Esophagus muscularis mucosa (tissue), 4 donors: ENCODE measurements around the gene GOLGA3.

Experiments used
- EP300 ChIP-seq: sonication (generic); formaldehyde crosslinking; IDR thresholded peaks from one replicate; pipeline ENCODE4 v1.6.1; 2017; ENCODE audit warnings: antibody characterized with exemption
- POLR2A ChIP-seq: fragments of 450-650 bp; IDR thresholded peaks from one replicate; pipeline ENCODE4 v1.6.1; 2017; ENCODE audit warnings: antibody characterized with exemption, moderate library complexity, mild to moderate bottlenecking, low read depth
- POLR2AphosphoS5 ChIP-seq, 2 donors: sonication (generic); formaldehyde crosslinking; IDR thresholded peaks; one replicate each; pipeline ENCODE4 v1.6.1; 2017; ENCODE audit warnings: antibody characterized with exemption in 2 of 2
- TF ChIP-seq, protein P1 (sequence below), 3 experiments: fragments of 200-600 bp in 2 of 3; fragments of 450-650 bp in 1 of 3; sonication (generic) in 2 of 3; IDR thresholded peaks; one replicate each; pipeline ENCODE4 v1.5.1; 2017 to 2019; ENCODE audit warnings: antibody characterized with exemption in 3 of 3, mild to moderate bottlenecking in 2 of 3, moderate library complexity in 1 of 3

DNA sequence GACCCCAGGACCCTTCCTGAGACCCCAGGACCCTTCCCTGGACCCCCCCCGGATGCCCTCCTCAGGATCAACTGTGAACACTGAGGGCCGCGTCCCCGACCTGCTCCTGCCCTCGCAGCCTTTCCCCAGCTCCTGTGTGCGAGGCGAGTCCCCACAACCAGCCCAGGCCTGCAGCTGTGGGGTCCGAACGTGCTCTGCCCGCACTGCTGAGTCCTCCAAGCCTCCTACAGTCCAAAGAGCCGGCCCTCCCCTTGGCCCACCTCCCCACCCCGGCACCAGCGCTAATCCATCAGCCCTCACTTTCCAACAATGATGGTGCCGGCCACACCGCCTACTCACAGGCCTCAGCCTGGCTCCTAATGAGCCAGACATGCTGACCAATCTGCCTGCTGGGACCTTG, 40.8 kb downstream of the GOLGA3 start:
- no peak for TF ChIP-seq POLR2A
- TF ChIP-seq, protein P1, sequence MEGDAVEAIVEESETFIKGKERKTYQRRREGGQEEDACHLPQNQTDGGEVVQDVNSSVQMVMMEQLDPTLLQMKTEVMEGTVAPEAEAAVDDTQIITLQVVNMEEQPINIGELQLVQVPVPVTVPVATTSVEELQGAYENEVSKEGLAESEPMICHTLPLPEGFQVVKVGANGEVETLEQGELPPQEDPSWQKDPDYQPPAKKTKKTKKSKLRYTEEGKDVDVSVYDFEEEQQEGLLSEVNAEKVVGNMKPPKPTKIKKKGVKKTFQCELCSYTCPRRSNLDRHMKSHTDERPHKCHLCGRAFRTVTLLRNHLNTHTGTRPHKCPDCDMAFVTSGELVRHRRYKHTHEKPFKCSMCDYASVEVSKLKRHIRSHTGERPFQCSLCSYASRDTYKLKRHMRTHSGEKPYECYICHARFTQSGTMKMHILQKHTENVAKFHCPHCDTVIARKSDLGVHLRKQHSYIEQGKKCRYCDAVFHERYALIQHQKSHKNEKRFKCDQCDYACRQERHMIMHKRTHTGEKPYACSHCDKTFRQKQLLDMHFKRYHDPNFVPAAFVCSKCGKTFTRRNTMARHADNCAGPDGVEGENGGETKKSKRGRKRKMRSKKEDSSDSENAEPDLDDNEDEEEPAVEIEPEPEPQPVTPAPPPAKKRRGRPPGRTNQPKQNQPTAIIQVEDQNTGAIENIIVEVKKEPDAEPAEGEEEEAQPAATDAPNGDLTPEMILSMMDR (IDR thresholded peaks at IDR 0.05), result no peak
- TF ChIP-seq EP300, result no peak
- no peak for TF ChIP-seq POLR2AphosphoS5 (IDR thresholded peaks at IDR 0.05)
